HepG2 (cell line): ENCODE results near the gene METTL26. TPM values are rescaled to one million over a fixed set of nuclear protein-coding genes. Genes with fewer than 3 reads are reported as not detected.
A peak's percentile ranks its signal among the peaks of the same experiment; 100 is the strongest.

ENCODE experiments used
- CEBPZ ChIP-seq: IDR thresholded peaks from 2 replicates; pipeline ENCODE4 v1.6.1; 2012; ENCODE audit warnings: low read length, improper control_type of control experiment
- FLYWCH1 ChIP-seq: sonication (generic); formaldehyde crosslinking; IDR thresholded peaks from 2 replicates; pipeline ENCODE4 v1.8.1; 2023; ENCODE audit warnings: mild to moderate bottlenecking, missing genetic modification reagents
- GLMP ChIP-seq: sonication (generic); formaldehyde crosslinking; IDR thresholded peaks from 2 replicates; pipeline ENCODE4 v1.9.0; 2021; ENCODE audit warnings: missing genetic modification reagents, mild to moderate bottlenecking, borderline replicate concordance
- IKZF1 ChIP-seq: fragments of 450-650 bp; IDR thresholded peaks from 2 replicates; pipeline ENCODE4 v1.7.1; 2016
- IKZF4 ChIP-seq: sonication (generic); formaldehyde crosslinking; IDR thresholded peaks from 2 replicates; pipeline ENCODE4 v1.5.1; 2020; ENCODE audit warnings: borderline replicate concordance, mild to moderate bottlenecking, low read depth, missing genetic modification reagents; ENCODE audit errors: not compliant biosample characterization
- IRF1 ChIP-seq: sonication (generic); formaldehyde crosslinking; IDR thresholded peaks from 2 replicates; pipeline ENCODE4 v1.4.0; 2020; ENCODE audit warnings: low read depth, mild to moderate bottlenecking, missing genetic modification reagents
- KLF16 ChIP-seq, 2 experiments: sonication (generic) in 1 of 2; formaldehyde crosslinking in 1 of 2; IDR thresholded peaks; 2 replicates each; pipeline versions ENCODE4 v1.6.1 to v1.8.0; 2016 to 2023; ENCODE audit warnings: missing genetic modification reagents in 2 of 2, missing compliant biosample characterization in 1 of 2
- MED1 ChIP-seq: sonication (generic); formaldehyde crosslinking; IDR thresholded peaks from 2 replicates; pipeline ENCODE4 v1.4.0; 2020; ENCODE audit warnings: missing genetic modification reagents
- MED13 ChIP-seq: sonication (generic); formaldehyde crosslinking; IDR thresholded peaks from 2 replicates; pipeline ENCODE4 v1.5.0; 2020; ENCODE audit warnings: missing genetic modification reagents
- MTF1 ChIP-seq: sonication (generic); formaldehyde crosslinking; IDR thresholded peaks from 2 replicates; pipeline ENCODE4 v1.5.0; 2020; ENCODE audit warnings: missing genetic modification reagents
- SMAD1 ChIP-seq: sonication (generic); formaldehyde crosslinking; IDR thresholded peaks from 2 replicates; pipeline ENCODE4 v1.4.0; 2020; ENCODE audit warnings: missing genetic modification reagents, low read depth, mild to moderate bottlenecking, borderline replicate concordance
- SP5 ChIP-seq: IDR thresholded peaks from 2 replicates; pipeline ENCODE4 v1.6.1; 2016; ENCODE audit warnings: low read depth, borderline replicate concordance
- SYNCRIP ChIP-seq: fragments of 200-400 bp; formaldehyde crosslinking; IDR thresholded peaks from 2 replicates; pipeline ENCODE4 v1.6.1; 2018; ENCODE audit warnings: mild to moderate bottlenecking, low read depth, low read length; ENCODE audit not compliant: insufficient read depth
- TERF1 ChIP-seq: sonication (generic); formaldehyde crosslinking; IDR thresholded peaks from 2 replicates; pipeline ENCODE4 v1.8.0; 2022; ENCODE audit warnings: mild to moderate bottlenecking, missing genetic modification reagents, moderate library complexity
- WIZ ChIP-seq: sonication (generic); formaldehyde crosslinking; IDR thresholded peaks from 2 replicates; pipeline ENCODE4 v1.5.1; 2020; ENCODE audit warnings: mild to moderate bottlenecking, missing genetic modification reagents
- XRCC5 ChIP-seq: fragments of 200-400 bp; formaldehyde crosslinking; optimal IDR thresholded peaks from 2 replicates; pipeline ENCODE3; 2017; ENCODE audit warnings: mild to moderate bottlenecking, low read length
- ZNF205 ChIP-seq: IDR thresholded peaks from 2 replicates; pipeline ENCODE4 v1.6.1; 2018; ENCODE audit warnings: missing biosample characterization, missing genetic modification reagents
- ZNF235 ChIP-seq: sonication (generic); formaldehyde crosslinking; IDR thresholded peaks from 2 replicates; pipeline ENCODE4 v1.8.1; 2023; ENCODE audit warnings: mild to moderate bottlenecking, missing genetic modification reagents, borderline replicate concordance
- ZNF251 ChIP-seq: sonication (generic); formaldehyde crosslinking; IDR thresholded peaks from 2 replicates; pipeline ENCODE4 v1.9.0; 2021; ENCODE audit warnings: mild to moderate bottlenecking, missing genetic modification reagents
- ZNF597 ChIP-seq: sonication (generic); formaldehyde crosslinking; IDR thresholded peaks from 2 replicates; pipeline ENCODE4 v1.5.0; 2020; ENCODE audit warnings: missing genetic modification reagents
- ZNF776 ChIP-seq: sonication (generic); formaldehyde crosslinking; IDR thresholded peaks from 2 replicates; pipeline ENCODE4 v1.4.0; 2020; ENCODE audit warnings: mild to moderate bottlenecking, missing genetic modification reagents
- ZNF781 ChIP-seq: sonication (generic); formaldehyde crosslinking; IDR thresholded peaks from 2 replicates; pipeline ENCODE4 v1.5.1; 2020; ENCODE audit warnings: borderline replicate concordance, mild to moderate bottlenecking, missing genetic modification reagents; ENCODE audit errors: not compliant biosample characterization
- polyA plus RNA-seq, 8 experiments: library from polyadenylated mRNA; depleted of rRNA in 3 of 8; stranded (reverse) in 7 of 8; unstranded in 1 of 8; fragments of >200 nt; fragmentation: Illumina TruSeq in 4 of 8; extraction: Trizol in 4 of 8; gene quantifications; 2 replicates each; pipeline versions ENCODE4 v1.2.1 to v1.2.3, GENCODE V29; 2011 to 2016; ENCODE audit warnings: low read depth in 4 of 8, missing spikeins in 1 of 8, mixed read lengths in 1 of 8; ENCODE audit not compliant: insufficient read depth in 1 of 8
- total RNA-seq, 5 experiments: library from RNA; depleted of rRNA; stranded (reverse); fragments of >200 nt; fragmentation: Illumina TruSeq; extraction: Trizol; gene quantifications; 2 replicates each; pipeline ENCODE4 v1.2.3, GENCODE V29; 2016; ENCODE audit warnings: low read depth in 1 of 5

METTL26 gene
- total and polyA plus RNA-seq, 2 of the 13 experiments (the other 11 are each of a cell fraction or from before 2014, with no cell fraction given), result 65.5 to 70.1 TPM

GRCh38 chr16:648781-649589 lies 12.9 kb upstream of the METTL26 start, which contains the start of gene WDR90 (continued):
- peak; percentile 28; the same call in 1 of the 2 replicates for TF ChIP-seq SP5 (CRISPR knock-in tag)
- TF ChIP-seq ZNF781 (CRISPR knock-in tag), result no peak
- TF ChIP-seq GLMP (CRISPR knock-in tag), result no peak
- peak; percentile 73 for TF ChIP-seq XRCC5
- TF ChIP-seq CEBPZ, result no peak
- no peak; the same call in 1 of the 2 replicates for TF ChIP-seq MED13 (CRISPR knock-in tag)
- TF ChIP-seq ZNF251 (CRISPR knock-in tag), result no peak
- TF ChIP-seq MED1 (CRISPR knock-in tag), result peak; percentile 85
- no peak for TF ChIP-seq ZNF205 (CRISPR knock-in tag)
- peak; percentile 55; the same call in 1 of the 2 replicates for TF ChIP-seq SMAD1 (CRISPR knock-in tag)
- no peak for TF ChIP-seq ZNF597 (CRISPR knock-in tag)
- no peak for TF ChIP-seq SYNCRIP
- peak; percentile 75; the same call in 1 of the 2 replicates for TF ChIP-seq FLYWCH1 (CRISPR knock-in tag)
- TF ChIP-seq KLF16 (CRISPR knock-in tag; IDR thresholded peaks at IDR 0.05), result peak; percentile 78 to 83; a peak in 2 of 4 replicates
- no peak for TF ChIP-seq TERF1 (CRISPR knock-in tag)
- TF ChIP-seq ZNF235 (CRISPR knock-in tag), result peak; percentile 97; the same call in 1 of the 2 replicates
- TF ChIP-seq MTF1 (CRISPR knock-in tag), result 0 out of 2 replicates have a peak, but pooled peaks have one; percentile 45
- TF ChIP-seq IRF1 (CRISPR knock-in tag), result no peak
- no peak; the same call in 1 of the 2 replicates for TF ChIP-seq WIZ (CRISPR knock-in tag)
- TF ChIP-seq ZNF776, result peak; percentile 95
- no peak for TF ChIP-seq IKZF1
- TF ChIP-seq IKZF4 (CRISPR knock-in tag), result no peak
